GM19193 (cell line): ENCODE results near the gene TEX52.

Experiments
- POLR2A ChIP-seq: IDR thresholded peaks from 4 replicates; pipeline ENCODE4 v1.6.1; 2011; ENCODE audit not compliant: insufficient read depth, insufficient read length; ENCODE audit errors: extremely low read depth

TEX52 gene

DNA sequence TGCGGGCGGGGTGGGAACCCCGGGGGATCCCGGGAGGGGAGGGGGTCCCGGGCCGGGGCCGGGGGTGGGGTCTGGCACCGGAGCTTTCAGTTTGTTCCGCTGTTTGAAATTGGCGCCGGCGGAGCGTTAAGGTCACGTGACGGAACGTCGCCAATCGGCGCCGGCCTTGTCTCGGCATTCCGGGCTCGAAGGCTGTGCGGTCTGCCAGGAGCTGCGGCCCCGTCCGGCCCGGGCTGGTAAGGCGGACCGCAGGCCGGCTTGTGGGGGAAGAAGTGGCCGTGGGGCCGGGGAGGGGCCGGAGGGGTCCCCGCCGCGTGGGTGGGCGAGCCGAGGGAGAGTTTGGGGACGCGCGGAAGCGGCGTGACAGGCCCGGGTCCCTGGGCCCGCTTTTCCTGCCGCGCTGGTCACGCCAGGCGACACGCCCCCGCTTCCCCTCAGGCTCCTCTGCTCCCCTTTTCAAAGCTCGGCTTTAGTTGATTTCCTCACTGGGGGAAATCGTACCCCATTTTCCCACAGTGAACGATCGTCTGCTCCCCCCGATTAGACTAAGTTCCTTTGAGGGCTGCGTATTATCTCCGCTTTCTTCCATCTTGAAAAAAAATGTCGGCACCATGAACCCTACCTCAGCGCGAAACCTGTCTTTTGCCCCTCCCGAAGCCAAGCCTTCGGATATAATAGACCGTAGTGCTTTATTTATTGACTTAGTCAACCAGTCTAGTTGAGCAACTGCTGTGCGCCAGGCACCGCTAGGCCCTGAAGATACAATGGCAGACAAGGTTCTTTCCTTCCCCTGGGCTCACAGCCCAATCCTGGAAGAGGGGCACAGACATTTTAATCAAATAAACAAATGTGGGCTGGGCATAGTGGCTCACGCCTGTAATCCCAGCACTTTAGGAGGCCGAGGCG, 20.5 kb upstream of the TEX52 start, which contains the start of the genes FOXM1 and RHNO1:
FOXM1 (minus strand) TSS at position 128 of the 906 bp plus-strand sequence. CDS start 2,696 bp downstream, outside the sequence.
RHNO1 (plus strand) TSS at position 177 of the 906 bp plus-strand sequence. CDS start 8,144 bp downstream, outside the sequence.
- peak; percentile 84 for TF ChIP-seq POLR2A

DNA sequence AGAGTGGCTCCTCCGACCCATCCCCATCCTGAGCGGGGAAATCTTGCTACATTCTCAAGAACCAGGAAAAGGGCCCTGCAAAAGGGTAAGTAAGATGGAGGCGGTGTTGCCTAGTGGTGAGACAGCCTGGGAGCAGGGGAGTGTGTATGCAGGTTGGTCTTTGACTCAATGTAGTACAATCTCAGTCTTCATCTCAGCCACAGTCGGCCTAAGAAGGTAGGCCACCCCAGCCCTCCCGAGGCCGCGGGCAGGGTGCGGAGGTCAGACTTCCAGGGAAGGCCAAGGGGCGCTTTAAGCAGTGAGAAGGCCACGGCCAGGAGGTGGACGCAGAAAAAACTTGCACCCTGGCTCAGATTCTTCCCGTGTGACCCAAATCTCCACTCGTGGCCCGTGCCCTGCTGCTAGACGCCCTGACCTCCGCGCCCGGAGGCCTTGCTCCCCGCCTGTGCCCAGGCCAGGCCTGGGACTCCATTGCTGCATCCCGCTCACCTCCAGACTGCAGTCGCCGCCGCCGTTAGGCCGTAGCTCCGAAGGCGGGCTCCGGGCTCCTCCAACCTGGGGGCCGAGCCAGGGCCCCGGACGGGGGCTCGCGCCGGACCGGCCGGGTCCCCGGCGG, 19.7 kb upstream of the TEX52 start:
- TF ChIP-seq POLR2A, result no peak

DNA sequence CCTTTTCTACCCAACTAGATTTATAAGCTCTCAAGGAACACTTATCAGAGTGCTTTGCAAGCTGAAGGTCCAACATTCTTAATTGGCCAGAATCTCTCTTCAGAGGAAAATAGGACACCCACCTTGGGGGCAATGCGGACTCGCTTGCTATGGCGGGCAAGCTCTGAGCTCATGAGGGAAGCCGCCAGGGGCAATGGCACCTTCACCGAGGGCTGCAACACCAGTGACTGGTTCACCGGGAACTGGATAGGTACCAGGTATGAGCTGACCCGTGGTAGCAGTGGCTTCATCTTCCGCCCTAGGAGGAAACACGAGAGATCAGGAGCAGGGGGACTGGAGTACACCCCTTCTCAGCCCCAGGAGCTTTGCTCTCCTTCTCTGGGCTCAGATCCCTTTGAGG, 7.4 kb upstream of the TEX52 start:
- no peak for TF ChIP-seq POLR2A

DNA sequence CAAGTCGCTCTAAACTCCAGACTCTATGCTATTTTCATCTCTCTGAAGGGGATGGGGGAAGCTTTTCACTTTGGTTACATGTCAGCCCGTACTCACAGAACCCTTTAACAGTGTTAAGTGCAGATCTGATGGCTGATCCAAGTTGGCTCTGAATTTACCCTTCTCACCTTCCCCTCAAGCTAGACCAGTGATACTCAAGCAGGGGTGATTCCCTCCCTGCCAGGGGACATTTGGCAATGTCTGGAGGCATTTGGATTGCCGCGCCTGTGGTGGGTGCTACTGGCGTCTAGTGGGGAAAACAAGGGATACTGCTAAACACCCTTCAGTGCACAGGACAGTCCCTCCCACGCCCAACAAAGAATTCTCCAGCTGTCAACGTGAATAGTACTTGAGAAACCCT, 6.0 kb upstream of the TEX52 start:
- TF ChIP-seq POLR2A, result no peak

DNA sequence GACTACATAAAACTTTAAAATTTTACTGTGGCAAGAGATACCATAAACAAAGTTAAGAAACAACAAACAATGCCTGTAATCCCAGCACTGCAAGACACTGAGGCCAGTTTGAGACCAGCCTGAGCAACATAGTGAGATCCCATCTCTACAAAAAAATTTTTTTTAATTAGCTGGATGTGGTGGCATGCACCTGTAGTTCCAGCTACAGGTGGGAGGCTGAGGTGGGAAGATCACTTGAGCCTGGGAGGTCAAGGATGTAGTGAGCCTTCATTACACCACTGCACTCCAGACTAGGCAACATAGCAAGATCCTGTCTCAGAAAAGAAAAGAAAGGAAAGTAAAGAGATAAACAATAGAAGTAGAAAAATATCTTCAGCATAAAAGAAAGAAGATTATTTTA, 3.3 kb upstream of the TEX52 start:
- TF ChIP-seq POLR2A, result no peak

DNA sequence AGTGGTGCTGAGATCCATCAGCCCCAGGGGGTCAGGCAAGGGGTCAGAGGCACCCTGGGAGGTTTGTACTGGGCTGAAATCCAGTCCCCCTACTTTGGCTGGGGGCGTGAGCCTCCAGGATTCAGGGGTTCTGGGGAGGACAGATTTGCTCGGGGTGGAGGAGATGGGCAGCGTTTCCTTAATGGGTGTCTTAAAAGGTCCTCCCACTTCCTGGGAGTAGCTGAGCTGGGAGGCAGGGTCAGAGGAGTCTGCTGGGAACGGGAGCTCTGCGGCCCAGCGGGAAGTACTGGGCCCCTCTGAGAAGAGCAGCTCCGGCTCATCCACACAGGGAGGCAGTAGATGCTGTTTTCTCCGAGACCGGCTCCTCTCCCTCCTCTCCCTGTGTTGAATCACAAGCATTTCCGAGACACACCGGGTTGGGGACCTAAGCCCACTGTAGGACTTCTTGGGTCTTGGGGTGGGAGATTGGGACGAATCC, 2.1 kb upstream of the TEX52 start:
- TF ChIP-seq POLR2A, result no peak

DNA sequence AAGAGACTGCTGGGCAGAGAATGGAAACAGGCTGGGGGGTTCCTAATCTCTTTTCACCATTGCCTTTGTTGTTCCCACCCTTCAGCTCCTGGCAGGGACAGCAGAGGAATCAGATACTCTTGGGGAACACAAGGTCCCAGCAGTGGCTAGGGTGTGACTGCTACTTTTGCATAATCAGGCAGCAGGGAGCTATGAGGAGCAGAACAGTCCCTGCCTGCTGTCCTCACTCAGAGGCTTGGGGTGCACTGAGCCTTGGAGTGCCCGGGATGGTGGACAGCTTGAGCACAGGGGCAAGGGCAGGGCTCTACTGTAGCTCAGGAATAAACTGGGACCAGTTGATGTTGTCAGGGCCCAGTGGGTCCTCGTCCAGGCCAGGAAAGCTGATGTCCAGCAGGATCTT, 1.5 kb upstream of the TEX52 start:
- TF ChIP-seq POLR2A, result peak; percentile 34

DNA sequence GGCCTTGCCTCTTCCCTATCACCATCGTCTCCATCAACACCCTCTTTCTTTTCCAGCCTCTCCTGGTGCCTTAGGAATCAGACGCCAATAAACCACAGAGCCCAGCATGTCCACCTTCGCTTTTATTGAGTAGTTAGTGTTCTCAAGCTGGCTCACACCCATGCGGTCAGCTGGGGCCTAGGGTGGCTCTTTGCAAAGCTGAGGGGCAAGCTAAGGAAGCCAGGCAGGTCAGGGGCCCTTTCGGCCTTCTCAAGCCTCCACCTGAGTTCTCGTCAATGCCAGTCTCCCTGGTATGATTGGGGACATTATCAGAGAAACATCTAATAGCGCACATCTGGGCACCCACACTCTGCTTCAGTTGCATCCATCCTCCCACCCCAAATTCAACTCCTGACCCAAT, 737 bp upstream of the TEX52 start:
- peak; percentile 16 for TF ChIP-seq POLR2A

DNA sequence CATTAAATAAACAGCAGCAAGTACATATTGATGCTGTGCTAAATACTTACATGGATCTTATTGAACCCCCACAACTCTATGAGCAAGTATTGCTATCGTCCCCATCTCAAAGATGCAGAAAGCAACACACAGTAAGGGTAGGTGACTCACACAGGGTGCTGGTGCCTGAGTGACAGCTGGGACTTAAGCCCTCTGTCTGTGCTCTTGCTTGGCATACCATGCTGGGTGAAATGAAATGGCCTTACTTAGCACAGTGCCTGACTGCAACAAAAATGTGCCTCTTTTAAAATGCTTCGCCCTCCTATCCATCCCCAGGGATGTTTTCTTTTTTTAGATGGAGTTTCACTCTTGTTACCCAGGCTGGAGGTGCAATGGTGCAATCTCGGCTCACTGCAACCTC, 788 bp downstream of the TEX52 start:
- no peak for TF ChIP-seq POLR2A

DNA sequence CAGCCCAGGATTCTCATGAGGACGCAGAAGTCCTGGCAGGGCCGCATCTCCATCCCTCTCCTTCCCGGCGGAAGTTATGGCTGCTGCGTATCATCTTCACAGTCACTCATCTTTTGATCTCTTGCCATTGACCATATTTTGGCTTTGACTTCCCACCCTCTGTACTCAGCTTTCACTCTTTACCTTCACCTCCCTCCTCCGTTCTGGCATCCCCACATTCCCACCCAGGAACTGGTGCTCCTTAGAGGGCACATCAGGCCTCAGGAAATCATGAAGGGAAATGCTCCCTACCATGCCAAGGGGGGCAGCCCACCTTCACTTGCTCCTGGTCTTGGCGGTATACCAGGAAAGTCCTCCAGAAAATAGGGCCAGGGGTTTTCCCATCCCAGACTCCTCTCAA, 1.3 kb downstream of the TEX52 start:
- TF ChIP-seq POLR2A, result no peak

DNA sequence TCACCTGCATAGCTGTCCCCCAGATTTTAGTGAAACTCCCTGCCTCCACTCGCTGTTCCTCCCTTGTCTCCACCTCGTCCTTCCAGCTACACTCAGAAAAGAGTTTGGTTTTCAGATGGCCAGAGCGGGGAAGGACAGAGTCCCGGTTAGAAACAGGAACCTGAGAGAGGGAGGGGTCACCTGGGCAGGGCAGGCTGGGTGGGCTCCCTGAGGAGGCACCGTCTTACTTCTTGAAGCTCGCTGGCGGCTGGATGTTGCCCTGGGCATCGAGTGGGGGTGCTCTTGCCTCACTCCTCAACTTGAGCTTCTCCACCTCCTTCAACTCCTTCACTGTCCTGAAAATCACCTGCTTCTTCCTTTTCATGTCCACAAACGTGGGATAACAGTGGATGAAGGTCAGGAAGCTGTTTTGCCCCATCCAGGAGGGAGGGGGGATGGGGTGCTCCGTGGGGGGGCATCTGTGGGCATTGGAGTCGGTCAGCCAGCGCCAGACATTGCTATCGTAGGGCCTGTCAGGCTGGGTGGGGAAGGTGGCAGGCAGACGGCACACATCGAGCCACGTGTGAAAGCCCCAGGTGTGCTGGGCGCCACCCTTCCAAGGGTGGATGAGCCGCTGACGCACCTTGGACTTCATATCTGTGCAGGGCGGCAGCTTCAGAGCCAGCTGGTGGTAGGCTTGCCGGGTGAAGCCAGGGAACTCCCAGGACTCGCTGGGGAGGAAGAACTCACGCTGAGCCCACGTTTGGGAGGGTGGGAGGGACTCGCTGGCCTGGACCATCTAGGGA, 2.0 kb downstream of the TEX52 start:
- TF ChIP-seq POLR2A, result no peak

DNA sequence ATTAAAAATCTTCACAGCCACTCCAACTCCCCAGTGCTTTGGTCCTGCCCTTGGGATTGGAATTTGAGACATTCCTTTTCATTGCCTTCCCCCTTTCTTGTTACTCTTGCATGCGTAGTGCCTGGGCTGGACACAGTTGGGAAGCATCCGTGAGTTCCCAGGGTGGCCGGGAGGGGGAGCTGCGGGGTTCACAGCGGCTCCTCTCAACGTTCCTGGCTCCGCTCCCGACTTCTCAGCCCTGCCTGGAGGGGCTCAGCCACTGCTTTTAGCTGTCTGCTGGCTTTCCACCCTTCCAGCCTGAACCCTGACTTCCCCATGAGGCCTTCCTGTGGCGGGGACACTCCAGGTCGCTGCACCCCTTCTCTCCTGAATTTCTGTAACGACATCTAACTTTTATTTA, 3.2 kb downstream of the TEX52 start:
- no peak for TF ChIP-seq POLR2A

DNA sequence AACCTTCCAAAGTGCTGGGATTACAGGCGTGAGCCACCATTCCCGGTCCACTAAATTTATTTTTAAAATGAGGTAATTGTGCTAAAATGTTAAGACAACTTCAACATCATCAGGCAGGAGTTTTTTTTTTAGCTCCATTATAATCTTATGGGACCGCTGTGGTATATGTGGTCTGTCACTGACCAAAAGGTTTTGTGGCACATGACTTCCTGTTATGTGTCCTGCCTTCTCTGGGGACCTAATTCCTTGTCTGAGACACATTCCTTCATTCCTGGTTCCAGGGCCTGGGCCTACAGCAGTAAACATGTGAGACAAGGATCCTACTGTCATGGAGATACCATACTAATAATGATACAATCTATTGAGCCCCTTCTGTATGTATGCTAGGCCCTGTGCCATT, 4.9 kb downstream of the TEX52 start:
- no peak for TF ChIP-seq POLR2A

DNA sequence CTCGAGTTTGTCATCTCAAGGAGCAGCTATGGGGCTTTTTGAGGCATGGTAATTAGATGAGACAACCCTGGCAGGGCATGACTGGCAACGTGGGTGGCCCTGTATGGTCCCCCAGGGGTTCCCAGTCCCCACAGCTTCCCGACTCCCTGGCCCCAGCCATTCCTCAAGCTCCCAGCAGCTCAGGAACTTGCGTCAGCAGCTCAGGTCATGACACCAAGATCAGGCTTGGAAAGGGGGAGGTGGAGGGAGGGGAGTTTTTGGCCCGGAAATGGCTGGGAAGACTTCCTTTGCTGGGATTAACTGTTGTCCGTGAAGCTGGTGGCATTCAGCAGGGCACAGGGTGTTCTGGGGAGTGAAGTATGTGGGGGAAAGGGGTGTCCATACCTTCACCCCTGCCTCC, 11.6 kb downstream of the TEX52 start:
- TF ChIP-seq POLR2A, result no peak

DNA sequence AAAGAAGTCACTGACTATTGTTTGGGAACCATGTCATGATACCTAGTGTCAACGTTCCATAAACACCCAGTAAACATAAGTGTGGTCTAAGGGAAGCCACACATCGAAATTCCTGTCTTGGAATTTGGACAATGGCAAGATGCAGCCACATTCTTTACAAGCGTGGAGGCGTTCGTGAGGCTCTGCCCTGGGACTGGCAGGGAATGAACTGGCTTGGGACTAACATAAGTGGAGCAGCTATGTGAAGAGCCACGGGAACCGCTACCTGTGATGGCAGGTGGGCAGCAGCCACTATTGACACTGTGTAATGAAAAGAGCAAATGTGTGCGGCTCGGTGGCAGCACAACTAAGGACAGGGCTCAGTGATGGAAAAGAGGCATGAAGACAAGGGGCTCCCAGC, 12.1 kb downstream of the TEX52 start:
- no peak for TF ChIP-seq POLR2A
